ENCODE measurements around the gene CRTC1.

CRTC1 gene

GRCh38 chr19:18696023-18696422 is 12.5 kb downstream of the CRTC1 start:
- DNase-seq (ENCODE audit: extremely low read depth, low read depth) = no peak
- no peak for TF ChIP-seq CTCF (IDR thresholded peaks at IDR 0.05; ENCODE audit: low read depth, low read length)

GRCh38 chr19:18697680-18698079 is 14.2 kb downstream of the CRTC1 start:
- TF ChIP-seq CTCF (IDR thresholded peaks at IDR 0.05; ENCODE audit: low read depth, low read length) = no peak
- DNase-seq (ENCODE audit: extremely low read depth, low read depth) = no peak

GRCh38 chr19:18698321-18699167 is 15.1 kb downstream of the CRTC1 start:
- TF ChIP-seq CTCF (IDR thresholded peaks at IDR 0.05; ENCODE audit: low read depth, low read length) = no peak
- DNase-seq (ENCODE audit: extremely low read depth, low read depth) = no peak

- DNase-seq (ENCODE audit: extremely low read depth, low read depth) = no peak
- TF ChIP-seq CTCF (IDR thresholded peaks at IDR 0.05; ENCODE audit: low read depth, low read length) = no peak
These were observed 16.0 kb downstream of the CRTC1 start for GRCh38 chr19:18699403-18700054.

- TF ChIP-seq CTCF (IDR thresholded peaks at IDR 0.05; ENCODE audit: low read depth, low read length) = no peak
- no peak for DNase-seq (ENCODE audit: extremely low read depth, low read depth)
These were observed 17.2 kb downstream of the CRTC1 start for GRCh38 chr19:18700501-18701249.

GRCh38 chr19:18701250-18701608 is 17.7 kb downstream of the CRTC1 start:
- no peak for DNase-seq (ENCODE audit: extremely low read depth, low read depth)

More at GRCh38 chr19:18701250-18701608, 17.7 kb downstream of the CRTC1 start:
- TF ChIP-seq CTCF (IDR thresholded peaks at IDR 0.05; ENCODE audit: low read depth, low read length) = no peak

Measured in AG09319 (cell line).